HG03039 (cell line): ENCODE measurements around the gene ZNF486.
"Not testable (repeated sequence)": the region's sequence is repeated elsewhere in the genome, so short reads cannot be mapped to it uniquely, and the experiment has no call there.

Source experiments
- ATAC-seq: cut with Tn5 transposase; IDR thresholded peaks from one replicate; pipeline ENCODE4 v1.9.1; 2021; ENCODE audit warnings: mild to moderate bottlenecking, moderate library complexity; ENCODE audit not compliant: unreplicated experiment

The ZNF486 gene

GRCh38 chr19:20167020-20167644, at the start of gene ZNF486:
TSS of gene ZNF486 (plus strand) at chr19:20167214. CDS start at chr19:20167331, 117 bp downstream.
- ATAC-seq: peak; percentile 93

GRCh38 chr19:20118064-20118839, 48.8 kb upstream of the ZNF486 start:
- ATAC-seq: not testable (repeated sequence)

GRCh38 chr19:20124879-20125278, 42.1 kb upstream of the ZNF486 start:
- no peak for ATAC-seq

GRCh38 chr19:20132933-20133332, 34.1 kb upstream of the ZNF486 start:
- not testable (repeated sequence) for ATAC-seq

GRCh38 chr19:20137714-20138113, 29.3 kb upstream of the ZNF486 start:
- ATAC-seq: not testable (repeated sequence)

- no peak for ATAC-seq
Observed at GRCh38 chr19:20151617-20152145, 15.3 kb upstream of the ZNF486 start.

- not testable (repeated sequence) for ATAC-seq
Observed at GRCh38 chr19:20152506-20152905, 14.5 kb upstream of the ZNF486 start.

GRCh38 chr19:20153281-20153680, 13.7 kb upstream of the ZNF486 start:
- no peak for ATAC-seq

- ATAC-seq: no peak
Observed at GRCh38 chr19:20154636-20155035, 12.4 kb upstream of the ZNF486 start.

- no peak for ATAC-seq
Observed at GRCh38 chr19:20162821-20163220, 4.2 kb upstream of the ZNF486 start.

- ATAC-seq: no peak
Observed at GRCh38 chr19:20164456-20164855, 2.6 kb upstream of the ZNF486 start.

- no peak for ATAC-seq
Observed at GRCh38 chr19:20165971-20166592, 932 bp upstream of the ZNF486 start.

- ATAC-seq: no peak
Observed at GRCh38 chr19:20167651-20168122, 673 bp downstream of the ZNF486 start.

GRCh38 chr19:20171285-20171684, 4.3 kb downstream of the ZNF486 start:
- ATAC-seq: no peak

- not testable (repeated sequence) for ATAC-seq
Observed at GRCh38 chr19:20175848-20176247, 8.8 kb downstream of the ZNF486 start.

GRCh38 chr19:20179956-20180355, 12.9 kb downstream of the ZNF486 start:
- not testable (repeated sequence) for ATAC-seq

- ATAC-seq: no peak
Observed at GRCh38 chr19:20182222-20182785, 15.3 kb downstream of the ZNF486 start.

GRCh38 chr19:20186174-20186573, 19.2 kb downstream of the ZNF486 start:
- no peak for ATAC-seq

GRCh38 chr19:20197747-20198146, 30.7 kb downstream of the ZNF486 start:
- ATAC-seq: no peak

GRCh38 chr19:20209051-20209450, 42.0 kb downstream of the ZNF486 start:
- no peak for ATAC-seq

- ATAC-seq: not testable (repeated sequence)
Observed at GRCh38 chr19:20214366-20214765, 47.4 kb downstream of the ZNF486 start.
